Erythroblast (primary cell): Measurements from ENCODE around the gene LRSAM1.

Experiments used
- DNase-seq, 2 experiments: peaks; one replicate each; lab custom pipeline; 2025; lab: John Stamatoyannopoulos, UW
- GATA1 ChIP-seq: IDR thresholded peaks from 2 replicates; pipeline ENCODE4 v1.6.1; 2011; ENCODE audit warnings: low read depth, mild to moderate bottlenecking, control low read depth, low read length, moderate library complexity
- POLR2A ChIP-seq: IDR thresholded peaks from 2 replicates; pipeline ENCODE4 v1.6.1; 2011; ENCODE audit warnings: mild to moderate bottlenecking, low read length

Gene LRSAM1

DNA sequence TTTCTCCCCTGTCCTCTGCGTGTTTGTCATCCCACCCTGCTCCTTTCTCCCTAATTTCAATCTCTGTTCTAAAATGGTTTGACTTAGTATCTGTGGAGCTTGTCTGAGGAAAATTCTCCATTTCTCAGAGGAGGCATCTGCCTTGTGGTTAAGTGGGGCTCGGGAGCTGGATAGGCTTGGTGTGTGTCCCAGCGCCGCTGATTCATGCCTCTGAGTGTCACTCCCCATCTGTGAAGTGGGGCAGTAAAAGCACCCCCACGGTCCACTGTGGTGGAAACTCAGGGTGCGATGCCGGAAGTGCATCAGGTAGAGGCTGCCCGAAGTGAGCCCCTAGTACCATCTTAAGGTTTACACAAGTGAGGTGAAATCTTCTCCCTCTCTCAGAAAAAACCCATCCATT lies 37.6 kb downstream of the LRSAM1 start:
- DNase-seq = no peak
- TF ChIP-seq POLR2A (no peak), GATA1 (no peak)

- TF ChIP-seq GATA1 = no peak
- no peak for TF ChIP-seq POLR2A
These were observed 38.3 kb downstream of the LRSAM1 start for GRCh38 chr9:127489471-127490115.

GRCh38 chr9:127490535-127491230 lies 39.4 kb downstream of the LRSAM1 start:
- DNase-seq = no peak
- TF ChIP-seq GATA1 (no peak), POLR2A (no peak)

More at GRCh38 chr9:127489471-127490115, 38.3 kb downstream of the LRSAM1 start:
- no peak for DNase-seq

DNA sequence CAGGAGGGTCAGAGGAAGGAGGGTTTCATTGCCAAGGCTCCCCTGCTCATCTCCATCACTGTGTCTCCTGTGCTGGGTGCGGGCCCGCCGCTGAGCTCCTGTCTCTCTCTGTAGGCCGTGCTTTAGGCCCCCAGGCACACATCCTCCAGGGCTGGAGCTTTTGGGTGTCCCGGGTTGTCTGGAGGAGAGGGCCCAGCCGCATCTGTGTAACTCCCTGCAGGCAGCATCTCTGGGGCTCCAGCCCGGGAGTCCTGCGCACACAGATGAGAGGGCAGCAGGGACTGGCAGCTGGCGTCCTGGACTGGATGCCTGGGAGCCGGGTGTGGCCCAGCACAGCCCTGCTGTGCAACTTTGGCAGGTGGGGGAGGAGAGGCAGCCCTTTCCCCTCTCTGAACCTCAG lies 40.2 kb downstream of the LRSAM1 start:
- DNase-seq = no peak
- no peak for TF ChIP-seq POLR2A
- TF ChIP-seq GATA1 = no peak

GRCh38 chr9:127492616-127493015 lies 41.3 kb downstream of the LRSAM1 start:
- DNase-seq = no peak
- TF ChIP-seq GATA1 (no peak), POLR2A (no peak)

DNA sequence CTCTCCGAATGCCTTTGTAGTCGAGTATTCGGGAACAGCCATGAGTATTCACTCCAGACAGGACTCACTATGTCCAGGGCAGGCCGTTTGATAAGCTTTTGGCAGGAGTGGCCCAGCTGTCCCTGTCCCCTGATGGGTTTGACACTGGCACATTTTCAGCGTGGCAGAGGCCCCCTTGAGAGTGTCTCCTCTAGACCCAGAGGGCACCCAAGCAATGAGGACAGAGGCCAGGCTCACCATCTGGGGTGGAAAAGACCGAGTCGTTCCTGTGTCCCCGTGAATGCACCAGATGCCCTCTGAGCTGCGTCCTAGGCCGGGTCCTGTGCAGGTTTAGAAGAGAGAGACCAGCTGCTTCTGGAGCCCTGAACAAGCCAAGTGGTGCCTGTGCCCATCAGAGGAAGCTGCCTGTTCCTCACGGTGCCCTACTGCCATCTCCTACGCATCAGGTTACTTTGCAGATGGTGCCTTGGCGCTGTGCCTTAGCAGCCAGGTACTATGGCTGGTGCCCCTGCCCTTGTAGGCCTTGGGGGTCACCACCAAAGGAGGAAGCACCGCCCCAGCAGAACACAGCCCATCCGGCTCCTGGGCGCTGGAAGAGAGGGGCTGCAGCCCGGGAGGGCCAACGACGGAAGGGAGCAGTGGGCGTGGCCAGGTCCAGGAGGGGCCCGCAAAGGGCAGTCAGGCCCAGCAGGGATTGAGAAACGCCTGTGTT lies 42.4 kb downstream of the LRSAM1 start:
- DNase-seq = no peak
- TF ChIP-seq GATA1 (no peak), POLR2A (no peak)

DNA sequence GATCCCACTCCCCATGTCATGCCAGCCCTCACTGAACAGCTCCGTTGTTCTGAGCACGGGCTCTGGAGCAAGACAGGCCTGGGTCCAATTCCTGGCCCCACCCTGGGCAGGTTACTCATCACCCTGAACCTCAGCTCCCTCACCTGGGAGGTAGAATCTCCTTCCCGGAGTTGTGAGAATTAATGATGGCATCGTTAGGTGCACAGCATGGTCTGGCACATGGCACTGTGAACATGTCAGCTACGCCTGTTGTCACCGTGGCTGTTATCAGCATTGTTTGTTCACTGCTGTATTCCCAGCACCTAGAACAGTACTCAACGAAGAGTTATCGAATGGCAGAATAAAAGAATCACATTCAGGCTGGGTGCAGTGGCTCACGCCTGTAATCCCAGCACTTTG lies 43.0 kb downstream of the LRSAM1 start:
- TF ChIP-seq POLR2A (no peak), GATA1 (no peak)
- no peak for DNase-seq

DNA sequence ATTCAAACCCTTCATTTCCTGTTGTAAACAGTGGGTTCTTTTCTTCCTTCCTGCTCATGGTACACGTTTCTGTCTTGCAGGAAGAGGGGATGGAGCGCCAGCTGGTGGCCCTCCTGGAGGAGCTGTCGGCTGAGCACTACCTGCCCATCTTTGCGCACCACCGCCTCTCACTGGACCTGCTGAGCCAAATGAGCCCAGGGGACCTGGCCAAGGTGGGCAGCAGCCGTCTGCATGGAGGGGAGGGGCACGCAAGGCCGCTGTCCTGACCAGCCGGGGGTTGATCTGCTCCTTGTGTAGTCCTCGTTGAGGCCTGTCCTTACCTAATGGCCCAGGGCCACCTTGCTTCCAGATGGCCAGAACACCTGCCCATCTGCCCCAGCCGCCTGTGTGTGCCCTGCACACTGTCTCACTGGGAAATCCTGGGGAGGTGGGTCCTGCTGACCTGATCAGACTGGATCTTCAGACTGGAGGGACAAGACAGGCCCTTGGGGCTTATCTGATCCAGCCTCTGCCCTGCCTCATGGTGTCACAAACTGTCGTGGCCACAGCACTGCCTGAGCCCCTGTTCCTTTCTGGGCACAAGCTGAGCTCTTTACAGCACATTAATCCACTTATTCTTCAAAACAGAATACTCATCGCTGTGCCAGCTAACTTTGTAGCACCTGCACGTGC lies 44.7 kb downstream of the LRSAM1 start:
- peak; percentile 34 to 48 for DNase-seq
- peak; percentile 16 for TF ChIP-seq GATA1
- no peak for TF ChIP-seq POLR2A

DNA sequence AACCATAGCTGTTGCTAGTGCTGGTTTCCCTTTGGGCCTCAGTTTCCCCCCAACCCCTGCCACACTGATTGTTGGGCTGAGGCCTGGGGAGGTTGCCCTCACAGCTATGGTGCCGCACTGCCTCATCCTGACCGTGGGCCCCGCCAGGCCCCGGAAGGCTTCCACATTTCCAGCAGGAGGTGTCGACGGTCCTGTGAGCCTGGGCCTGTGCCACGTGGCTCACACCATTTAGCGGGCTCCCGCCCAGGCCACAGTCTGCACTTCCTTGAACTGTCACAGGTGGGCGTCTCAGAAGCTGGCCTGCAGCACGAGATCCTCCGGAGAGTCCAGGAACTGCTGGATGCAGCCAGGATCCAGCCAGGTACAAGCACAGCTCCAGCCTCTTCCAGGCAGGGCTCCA lies 45.7 kb downstream of the LRSAM1 start:
- no peak for DNase-seq

GRCh38 chr9:127497656-127498290 lies 46.5 kb downstream of the LRSAM1 start:
- TF ChIP-seq POLR2A (no peak), GATA1 (no peak)
- no peak for DNase-seq

More for the DNA sequence above, 45.7 kb downstream of the LRSAM1 start:
- TF ChIP-seq POLR2A (no peak), GATA1 (no peak)

GRCh38 chr9:127498298-127498697 lies 47.0 kb downstream of the LRSAM1 start:
- no peak for TF ChIP-seq POLR2A
- TF ChIP-seq GATA1 = no peak
- no peak for DNase-seq

DNA sequence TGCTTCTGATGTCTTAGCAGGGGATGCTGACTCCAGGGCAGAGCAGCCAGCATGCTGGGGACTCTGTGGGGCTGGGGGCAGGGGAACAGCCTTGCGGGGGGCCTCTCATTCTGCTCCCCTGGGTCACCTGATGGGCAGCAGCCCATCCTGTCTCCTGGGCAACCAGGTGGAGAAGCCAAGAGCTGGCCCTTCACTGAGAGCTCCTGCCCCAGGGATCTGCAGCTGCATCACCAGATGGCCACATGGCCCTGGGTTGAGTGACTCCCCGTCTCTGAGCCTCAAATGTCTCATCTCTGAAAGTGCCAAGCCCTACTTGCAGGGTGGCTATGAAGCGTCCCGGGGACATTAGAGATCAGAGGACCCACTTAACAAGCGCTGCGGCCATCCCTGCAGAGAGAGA lies 49.1 kb downstream of the LRSAM1 start:
- TF ChIP-seq GATA1 (no peak), POLR2A (no peak)
- no peak for DNase-seq

DNA sequence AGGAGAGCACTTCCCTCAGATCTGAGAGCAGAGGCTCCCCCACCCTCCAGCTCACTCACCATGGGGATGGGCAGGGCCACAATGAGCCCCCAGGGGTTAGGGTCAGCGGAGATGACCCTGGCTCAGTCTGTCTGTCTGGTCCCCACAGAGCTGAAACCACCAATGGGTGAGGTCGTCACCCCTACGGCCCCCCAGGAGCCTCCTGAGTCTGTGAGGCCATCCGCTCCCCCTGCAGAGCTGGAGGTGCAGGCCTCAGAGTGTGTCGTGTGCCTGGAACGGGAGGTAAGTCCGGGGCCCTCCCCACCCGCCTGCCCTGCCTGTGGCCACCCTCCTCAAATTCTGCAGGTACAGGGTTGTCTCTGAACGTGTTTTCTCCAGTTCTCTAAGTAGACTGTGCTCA lies 49.6 kb downstream of the LRSAM1 start:
- TF ChIP-seq POLR2A (no peak), GATA1 (no peak)
- DNase-seq = no peak
